GM19372 (cell line): ENCODE measurements around the gene C8B.

Experiments used
- ATAC-seq: cut with Tn5 transposase; IDR thresholded peaks from one replicate; pipeline ENCODE4 v1.9.1; 2021; ENCODE audit warnings: mild to moderate bottlenecking, low read depth, moderate library complexity; ENCODE audit not compliant: unreplicated experiment

Gene C8B

GRCh38 chr1:56973923-56974742 lies 8.3 kb upstream of the C8B start:
- ATAC-seq, result no peak

DNA sequence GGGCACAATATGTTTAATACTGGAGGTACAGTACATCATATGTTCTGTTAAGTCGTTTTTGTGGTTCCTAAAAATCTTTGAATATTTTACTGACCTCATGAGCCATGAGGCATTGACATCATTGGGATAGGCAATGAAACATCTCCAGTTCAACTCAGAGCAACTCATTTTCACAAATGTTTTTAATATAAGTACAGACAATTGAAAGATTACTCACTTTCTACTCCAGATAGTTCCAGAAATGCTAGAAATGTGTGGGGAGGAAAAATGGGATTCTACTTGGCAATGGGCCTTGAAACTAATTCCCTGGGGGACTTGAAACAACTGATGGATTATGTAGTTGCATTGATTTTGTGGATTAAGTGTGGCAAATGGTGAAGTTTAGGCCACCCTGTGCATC lies 7.2 kb upstream of the C8B start:
- ATAC-seq, result no peak

- ATAC-seq, result no peak
Observed at GRCh38 chr1:56970280-56970679, 4.5 kb upstream of the C8B start.

DNA sequence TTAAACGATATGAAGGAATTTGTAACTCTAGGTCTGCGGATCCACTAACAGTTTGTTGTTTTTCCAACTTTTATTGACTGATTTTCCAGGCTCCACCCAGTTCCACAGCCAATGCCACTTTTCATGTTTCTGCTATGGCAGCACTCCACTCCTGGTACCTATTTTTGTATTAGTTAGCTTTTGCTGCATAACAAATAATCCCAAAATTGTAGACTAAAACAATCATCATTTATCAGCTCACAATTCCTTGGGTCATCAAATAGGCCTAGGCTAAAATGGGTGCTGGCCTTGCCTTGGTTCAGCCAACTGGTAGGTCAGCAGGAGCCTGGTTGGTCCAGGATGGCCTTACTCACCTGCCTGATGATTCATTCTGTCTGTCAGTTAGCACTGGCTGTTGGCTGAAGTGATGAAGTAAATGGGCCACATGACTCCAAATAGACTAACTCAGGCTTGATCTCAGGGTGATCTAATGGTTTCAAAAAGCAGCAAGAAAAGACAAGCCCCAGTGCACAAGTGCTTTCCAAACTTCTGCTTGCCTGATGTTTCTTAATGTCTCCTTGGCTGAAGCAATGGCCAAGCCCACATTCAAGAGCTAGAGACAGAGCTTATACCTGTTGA lies 3.2 kb upstream of the C8B start:
- ATAC-seq, result no peak

DNA sequence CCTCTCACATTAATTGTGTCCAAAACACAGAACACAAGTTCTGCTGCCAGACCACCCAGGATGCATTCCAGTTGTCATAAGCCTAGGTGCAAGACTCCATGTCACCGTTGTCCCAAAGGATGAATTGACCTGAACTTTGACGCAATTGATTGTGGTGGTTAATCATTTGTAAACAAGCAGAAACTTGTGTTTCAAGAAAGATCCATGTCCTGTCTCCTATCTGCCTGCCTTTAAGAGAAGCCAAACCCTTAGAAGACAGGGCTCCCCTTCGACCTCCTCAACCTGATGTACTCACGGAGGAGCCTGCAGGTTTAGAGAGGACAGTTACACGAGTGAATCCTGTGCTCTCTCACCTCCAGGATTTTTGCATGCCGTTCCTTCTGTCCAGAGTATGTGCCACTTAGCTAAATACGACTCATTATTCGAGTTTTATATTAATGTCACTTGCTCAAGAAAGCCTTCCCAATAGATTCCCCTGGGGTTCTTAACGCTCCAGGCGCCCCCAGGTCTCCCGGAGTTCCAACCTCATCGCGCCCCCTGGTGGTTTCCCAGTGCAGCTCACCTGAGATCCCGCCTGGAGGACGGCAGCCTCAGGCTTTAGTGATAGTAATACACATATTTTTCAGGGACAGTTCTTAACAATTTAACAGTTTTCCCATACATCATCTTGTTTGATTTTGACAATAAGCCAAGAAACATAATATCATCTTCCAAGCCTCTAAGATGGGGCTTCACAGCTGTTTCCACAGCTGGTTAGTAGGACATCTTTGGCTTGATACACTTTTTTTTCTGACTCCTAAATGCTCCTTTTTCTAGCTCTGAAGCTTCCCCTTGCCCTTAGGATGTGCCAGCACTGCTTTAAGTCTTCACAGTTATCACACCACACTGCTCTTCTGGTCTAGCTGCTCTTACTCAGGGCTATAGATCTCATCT lies 2.4 kb upstream of the C8B start:
- ATAC-seq, result no peak

- no peak for ATAC-seq
Observed at GRCh38 chr1:56967355-56967754, 1.5 kb upstream of the C8B start.

GRCh38 chr1:56966698-56966999 lies 834 bp upstream of the C8B start:
- no peak for ATAC-seq

DNA sequence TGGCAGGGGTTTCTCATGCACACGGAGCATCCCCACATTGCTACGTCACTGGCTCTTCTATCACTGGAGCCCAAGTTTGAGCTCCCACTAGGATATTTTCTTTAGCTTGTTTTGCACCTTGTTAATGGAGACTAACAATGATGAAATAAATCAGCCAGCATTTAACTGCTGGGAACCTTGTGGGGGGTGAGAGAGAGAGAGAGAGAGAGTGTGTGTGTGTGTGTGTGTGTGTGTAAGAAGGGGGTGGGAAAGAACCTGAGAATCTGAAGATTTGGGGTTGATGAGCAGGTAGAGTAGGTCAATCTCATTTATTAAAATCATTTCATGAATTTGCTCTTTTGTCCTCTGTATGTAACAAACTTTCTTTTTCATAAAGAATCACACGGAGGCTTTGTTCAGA lies 624 bp downstream of the C8B start:
- ATAC-seq, result no peak

- no peak for ATAC-seq
Observed at GRCh38 chr1:56964349-56965017, 1.3 kb downstream of the C8B start.

- no peak for ATAC-seq
Observed at GRCh38 chr1:56963667-56964066, 2.1 kb downstream of the C8B start.

GRCh38 chr1:56961426-56961825 lies 4.4 kb downstream of the C8B start:
- ATAC-seq, result no peak

DNA sequence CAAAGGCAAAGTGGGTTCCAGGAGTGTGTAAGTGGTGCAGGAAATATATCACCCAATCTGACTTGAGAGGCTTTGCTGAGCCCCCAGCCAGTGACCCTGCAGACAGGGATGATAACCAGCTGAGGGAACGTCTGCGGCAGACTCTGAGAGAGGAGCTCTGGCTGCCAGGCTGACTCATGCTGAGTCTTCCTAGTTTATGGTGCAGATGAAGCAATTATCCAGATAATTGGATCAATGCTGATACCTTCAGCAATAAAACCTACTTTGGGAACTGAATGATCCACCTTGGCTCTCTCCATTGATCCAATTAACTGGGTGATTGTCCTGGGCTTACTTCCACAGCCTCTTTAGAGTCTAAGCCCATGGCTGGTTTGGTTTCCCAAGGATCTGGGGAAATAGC lies 7.3 kb downstream of the C8B start:
- ATAC-seq, result no peak

DNA sequence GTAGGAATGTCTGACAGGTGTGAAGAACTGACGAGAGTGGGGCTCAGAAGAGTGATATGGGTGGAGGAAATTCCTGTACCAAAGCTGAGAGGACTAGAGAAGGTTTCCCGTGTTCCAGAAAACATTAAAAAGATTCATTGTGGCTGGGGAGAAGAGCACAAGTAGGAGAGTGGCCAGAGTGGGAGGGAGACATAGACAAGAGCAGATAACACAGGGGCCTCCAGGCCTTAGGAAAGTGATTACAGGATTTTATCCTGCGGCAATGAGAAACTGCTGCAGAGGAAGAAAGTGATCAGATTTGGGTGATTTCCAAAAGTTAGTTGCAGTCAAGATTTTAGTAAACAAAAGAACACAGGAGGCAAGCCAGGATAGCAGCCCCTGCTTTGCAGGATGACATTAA lies 7.9 kb downstream of the C8B start:
- ATAC-seq, result no peak

GRCh38 chr1:56954664-56955063 lies 11.2 kb downstream of the C8B start:
- ATAC-seq, result no peak

DNA sequence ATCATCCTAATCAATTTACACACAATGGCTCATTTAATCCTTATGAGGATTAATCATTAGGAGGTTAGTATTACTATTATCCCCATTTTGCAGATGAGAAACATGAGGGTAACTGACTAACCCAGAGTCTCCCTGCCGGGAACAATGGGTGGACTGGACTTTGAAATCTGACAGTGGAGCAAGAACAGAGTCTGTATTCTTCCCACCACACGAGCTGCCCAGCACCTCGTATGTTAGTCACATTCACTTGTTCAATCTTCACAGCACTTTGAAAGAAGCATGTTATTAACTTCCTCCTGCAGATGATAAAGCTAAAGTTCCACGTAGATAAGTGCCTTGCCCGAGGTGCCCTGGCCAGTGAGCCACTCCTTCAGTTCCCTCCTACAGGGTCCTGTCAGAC lies 12.4 kb downstream of the C8B start:
- no peak for ATAC-seq

GRCh38 chr1:56952501-56952900 lies 13.3 kb downstream of the C8B start:
- ATAC-seq, result no peak

- no peak for ATAC-seq
Observed at GRCh38 chr1:56948403-56949023, 17.3 kb downstream of the C8B start.

DNA sequence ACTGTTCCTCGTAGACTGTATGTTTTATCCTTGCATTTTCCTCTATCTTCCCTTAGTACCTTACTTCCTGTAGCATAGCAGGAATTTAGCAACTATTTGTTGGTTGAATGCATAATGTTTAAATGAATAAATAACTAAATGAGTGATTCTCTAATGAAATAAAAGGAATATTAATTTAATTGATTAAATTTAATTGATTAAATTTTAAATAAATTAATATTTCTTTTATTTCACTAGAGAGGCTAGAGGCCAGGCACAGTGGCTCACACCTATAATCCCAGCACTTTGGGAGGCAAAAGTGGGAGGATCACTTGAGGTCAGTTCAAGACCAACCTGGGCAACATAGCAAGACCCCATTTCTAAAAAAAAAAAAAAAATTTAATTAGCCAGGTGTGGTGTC lies 25.8 kb downstream of the C8B start:
- ATAC-seq, result no peak

GRCh38 chr1:56939209-56939608 lies 26.6 kb downstream of the C8B start:
- no peak for ATAC-seq

DNA sequence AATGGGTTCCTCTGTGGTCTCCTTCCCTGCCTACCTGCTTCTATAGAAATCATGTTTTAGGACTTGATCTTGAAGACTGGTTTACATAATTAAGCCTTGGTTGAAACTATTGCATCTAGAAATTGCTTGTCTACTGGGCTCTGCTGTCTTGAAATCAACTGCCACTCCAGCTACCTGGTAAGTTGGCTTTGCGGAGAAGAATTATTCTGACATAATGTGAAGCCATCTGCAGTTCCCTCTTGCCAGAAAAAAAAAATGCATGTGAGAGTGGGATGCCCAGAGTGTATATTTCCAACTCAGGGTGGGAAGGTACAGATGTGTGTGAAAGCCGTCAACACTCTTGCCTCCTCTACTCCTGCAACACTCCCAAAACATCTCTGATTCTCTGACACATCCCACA lies 27.2 kb downstream of the C8B start:
- no peak for ATAC-seq
